Gastroesophageal sphincter (tissue), 4 donors: ENCODE results near the gene TRIM61. TPM values are rescaled to one million over a fixed set of nuclear protein-coding genes. Genes with fewer than 3 reads are reported as not detected.
"Not testable (repeated sequence)": the region's sequence is repeated elsewhere in the genome, so short reads cannot be mapped to it uniquely, and the experiment has no call there.

Source experiments
- ATAC-seq: fragments of 150-250 bp; one replicate; pipeline ENCODE4 v1.9.1; 2016; ENCODE audit warnings: mild to moderate bottlenecking, moderate library complexity
- H3K27ac ChIP-seq, 4 donors: fragments of 200-600 bp; sonication (generic) in 3 of 4; 1 replicate in 3 of 4; 2 replicates in 1 of 4; pipeline ENCODE4 v1.5.1; 2016 to 2019
- H3K27me3 ChIP-seq: fragments of 200-600 bp; sonication (generic); one replicate; pipeline ENCODE4 v1.5.1; 2019
- H3K36me3 ChIP-seq, 2 donors: fragments of 200-600 bp; sonication (generic); one replicate each; pipeline ENCODE4 v1.5.1; 2019; ENCODE audit warnings: control low read depth in 1 of 2
- H3K4me1 ChIP-seq, 3 donors: fragments of 200-600 bp; sonication (generic); 1 replicate in 2 of 3; 2 replicates in 1 of 3; pipeline ENCODE4 v1.5.1; 2016 to 2019; ENCODE audit warnings: control low read depth in 2 of 3
- H3K4me3 ChIP-seq, 2 donors: fragments of 200-600 bp; sonication (generic); one replicate each; pipeline ENCODE4 v1.5.1; 2019; ENCODE audit warnings: mild to moderate bottlenecking in 1 of 2, moderate library complexity in 1 of 2
- H3K9me3 ChIP-seq, 3 donors: fragments of 200-600 bp; sonication (generic); one replicate each; pipeline ENCODE4 v1.5.1; 2017 to 2019; ENCODE audit warnings: control low read depth in 2 of 3
- CTCF ChIP-seq, 4 experiments: fragments of 200-600 bp in 2 of 4; fragments of 450-650 bp in 2 of 4; sonication (generic) in 1 of 4; IDR thresholded peaks; one replicate each; pipeline ENCODE4 v1.5.1; 2017 to 2019; ENCODE audit warnings: antibody characterized with exemption in 4 of 4, mild to moderate bottlenecking in 2 of 4, moderate library complexity in 2 of 4
- EP300 ChIP-seq: sonication (generic); formaldehyde crosslinking; IDR thresholded peaks from one replicate; pipeline ENCODE4 v1.6.1; 2017; ENCODE audit warnings: antibody characterized with exemption, mild to moderate bottlenecking
- POLR2A ChIP-seq, 2 donors: fragments of 450-650 bp; IDR thresholded peaks; one replicate each; pipeline ENCODE4 v1.6.1; 2017; ENCODE audit warnings: antibody characterized with exemption in 2 of 2, mild to moderate bottlenecking in 2 of 2, moderate library complexity in 1 of 2
- POLR2AphosphoS5 ChIP-seq: sonication (generic); formaldehyde crosslinking; IDR thresholded peaks from one replicate; pipeline ENCODE4 v1.6.1; 2017; ENCODE audit warnings: antibody characterized with exemption
- WGBS, 2 donors: methylation state at CpG; one replicate each; pipeline ENCODE4 v1.1.5; 2018; ENCODE audit warnings: low coverage in 1 of 2; 5-methylcytosine and 5-hydroxymethylcytosine counted together
- total RNA-seq, 4 donors: library from RNA; depleted of rRNA; stranded (reverse); fragments of >200 nt; gene quantifications; one replicate each; pipeline ENCODE4 v1.1.0, GENCODE V29; 2016

Gene TRIM61
- total RNA-seq, 4 donors from 2014 or later: 0.19 to 0.99 (median 0.94) TPM; not detected in 1

DNA sequence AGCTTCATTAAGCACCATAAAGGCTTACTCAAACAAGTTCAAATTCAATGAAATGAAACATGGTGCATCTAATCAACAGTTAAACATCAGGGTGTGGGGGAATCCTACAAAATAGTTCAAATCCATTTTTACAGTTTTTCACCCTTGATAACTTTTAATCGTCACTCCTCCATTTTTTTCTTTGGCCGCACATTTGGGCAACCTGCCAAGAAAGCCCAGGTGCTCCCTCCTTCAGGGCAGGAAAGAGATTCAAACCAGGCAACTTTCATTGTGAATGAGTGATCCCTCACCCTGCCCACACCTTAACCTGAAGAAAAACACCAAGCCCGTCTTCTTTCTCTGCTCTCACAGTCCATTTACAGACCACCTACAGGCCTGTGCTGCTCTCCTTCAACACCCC, 24.9 kb downstream of the TRIM61 start:
- peaks cover 27% of the 10 kb centered on the region for H3K27me3 ChIP-seq
- no peak for ATAC-seq
- H3K4me1 ChIP-seq: peaks cover 0 to 15% (median 0%) of the 10 kb centered on the region in 3 donors
- no peak for TF ChIP-seq POLR2A (IDR thresholded peaks at IDR 0.05)
- no peak for TF ChIP-seq POLR2AphosphoS5
- H3K27ac ChIP-seq: no peak overlapping the region
- H3K36me3 ChIP-seq: no peaks in the 10 kb centered on the region
- no peaks in the 10 kb centered on the region for H3K9me3 ChIP-seq
- WGBS, 2 donors: 53 to 75% methylated on average over 3 of the region's 3 CpGs
- H3K4me3 ChIP-seq: no peak overlapping the region

GRCh38 chr4:164949448-164950143, 27.9 kb downstream of the TRIM61 start:
- TF ChIP-seq POLR2AphosphoS5 (no peak), POLR2A (IDR thresholded peaks at IDR 0.05) (no peak), EP300 (no peak), CTCF (IDR thresholded peaks at IDR 0.05) (no peak)
- WGBS, 2 donors: 8 to 50% methylated on average over 1 of the region's 1 CpG
- Histone ChIP-seq H3K36me3 (no peaks in the 10 kb centered on the region), H3K4me1 (no peaks in the 10 kb centered on the region), H3K27ac (no peak overlapping the region), H3K4me3 (no peak overlapping the region), H3K27me3 (peaks cover 36% of the 10 kb centered on the region), H3K9me3 (no peaks in the 10 kb centered on the region)
- ATAC-seq: no peak

GRCh38 chr4:164948975-164949374, 28.5 kb downstream of the TRIM61 start:
- H3K4me3 ChIP-seq: no peak overlapping the region
- H3K4me1 ChIP-seq: no peaks in the 10 kb centered on the region
- 63 to 70% methylated on average over 4 of the region's 4 CpGs for WGBS, 2 donors
- no peaks in the 10 kb centered on the region for H3K36me3 ChIP-seq
- peaks cover 36% of the 10 kb centered on the region for H3K27me3 ChIP-seq
- no peak overlapping the region for H3K27ac ChIP-seq
- ATAC-seq: no peak
- no peaks in the 10 kb centered on the region for H3K9me3 ChIP-seq
- TF ChIP-seq POLR2AphosphoS5 (no peak), POLR2A (IDR thresholded peaks at IDR 0.05) (no peak), EP300 (no peak), CTCF (IDR thresholded peaks at IDR 0.05) (no peak)

DNA sequence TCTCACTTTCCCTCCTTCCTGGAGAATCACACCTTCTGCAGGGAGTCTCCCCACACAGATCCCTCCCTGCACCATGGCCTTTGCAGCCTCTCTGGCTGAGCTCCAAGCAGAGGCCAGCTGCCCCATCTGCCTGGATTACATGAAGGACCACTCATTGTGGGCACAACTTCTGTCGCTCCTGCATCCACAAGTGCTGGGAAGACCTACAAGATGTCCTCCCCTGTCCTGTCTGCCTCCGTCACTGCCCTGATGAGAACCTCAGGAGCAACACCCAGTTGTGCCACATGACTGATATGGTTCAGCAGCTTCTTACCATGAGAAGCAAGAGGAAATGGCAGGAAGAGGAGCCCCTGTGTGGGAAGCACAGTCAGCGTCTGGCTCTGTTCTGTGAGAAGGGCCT, 29.5 kb downstream of the TRIM61 start:
- H3K9me3 ChIP-seq, H3K4me1 ChIP-seq, H3K36me3 ChIP-seq, ATAC-seq, H3K4me3 ChIP-seq, H3K27ac ChIP-seq: not testable (repeated sequence)
- 86% methylated on average over 2 of the region's 3 CpGs; no CpG with 5 or more reads in 1 of the 2 donors for WGBS, 2 donors
- H3K27me3 ChIP-seq: peaks cover 33% of the 10 kb centered on the region

DNA sequence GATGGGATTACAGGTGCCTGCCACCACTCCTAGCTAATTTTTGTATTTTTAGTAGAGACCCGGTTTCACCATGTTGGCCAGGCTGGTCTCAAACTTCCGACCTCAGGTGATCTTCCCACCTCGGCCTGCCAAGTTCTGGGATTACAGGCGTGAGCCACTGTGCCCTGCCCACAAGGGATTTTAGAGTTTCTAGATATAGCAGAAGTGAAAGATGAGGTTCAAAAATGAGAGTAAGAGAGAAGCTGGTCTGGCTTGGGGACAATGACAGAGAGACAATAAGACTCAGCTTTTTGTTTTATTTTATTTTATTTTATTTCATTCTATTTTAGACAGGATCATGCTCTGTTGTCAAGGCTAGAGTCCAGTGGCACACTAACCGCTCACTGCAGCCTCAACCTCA, 30.6 kb downstream of the TRIM61 start:
- no peaks in the 10 kb centered on the region for H3K9me3 ChIP-seq
- no peak for ATAC-seq

More for the DNA sequence above, 30.6 kb downstream of the TRIM61 start:
- WGBS, 2 donors: 91 to 100% methylated on average over 2 to 5 of the region's 5 CpGs
- TF ChIP-seq POLR2A (IDR thresholded peaks at IDR 0.05): no peak
- no peak for TF ChIP-seq CTCF (IDR thresholded peaks at IDR 0.05)
- no peak for TF ChIP-seq EP300
- TF ChIP-seq POLR2AphosphoS5: no peak
- Histone ChIP-seq H3K27ac (no peak overlapping the region), H3K4me3 (no peak overlapping the region), H3K27me3 (peaks cover 25% of the 10 kb centered on the region), H3K36me3 (no peaks in the 10 kb centered on the region), H3K4me1 (no peaks in the 10 kb centered on the region)
